HAP-1 (cell line): ENCODE measurements around the gene BPIFB2.
"Not testable (repeated sequence)": the region's sequence is repeated elsewhere in the genome, so short reads cannot be mapped to it uniquely, and the experiment has no call there.

Experiments
- DNase-seq, 2 experiments: peaks; one replicate each; pipeline ENCODE4 v3.0.0-alpha.2; 2016 to 2020; ENCODE audit warnings: low spot score in 2 of 2
- H3K27me3 ChIP-seq: fragments of 250-450 bp; sonication (Bioruptor Pico); 2 replicates; pipeline ENCODE4 v1.5.1; 2020; ENCODE audit warnings: low read depth, mild to moderate bottlenecking, moderate library complexity
- H3K36me3 ChIP-seq: fragments of 250-450 bp; sonication (Bioruptor Pico); replicated peaks from 2 replicates; pipeline ENCODE4 v1.5.1; 2020; ENCODE audit warnings: mild to moderate bottlenecking
- H3K4me1 ChIP-seq: fragments of 250-450 bp; sonication (Bioruptor Pico); 2 replicates; pipeline ENCODE4 v1.5.1; 2020; ENCODE audit warnings: mild to moderate bottlenecking
- H3K4me3 ChIP-seq: fragments of 250-450 bp; sonication (Bioruptor Pico); 2 replicates; pipeline ENCODE4 v1.5.1; 2020; ENCODE audit warnings: mild to moderate bottlenecking, moderate library complexity
- H3K9me3 ChIP-seq: fragments of 250-450 bp; sonication (Bioruptor Pico); 2 replicates; pipeline ENCODE4 v1.5.1; 2020; ENCODE audit warnings: mild to moderate bottlenecking, moderate library complexity
- in situ Hi-C: fragments of 300-500 bp; cut with MboI; formaldehyde crosslinking; loops from 3 replicates; pipeline ENCODE4 v1.14.3; 2020; ENCODE audit warnings: low sequenced_read_pairs, inconsistent platforms, mixed read lengths

Gene BPIFB2

DNA sequence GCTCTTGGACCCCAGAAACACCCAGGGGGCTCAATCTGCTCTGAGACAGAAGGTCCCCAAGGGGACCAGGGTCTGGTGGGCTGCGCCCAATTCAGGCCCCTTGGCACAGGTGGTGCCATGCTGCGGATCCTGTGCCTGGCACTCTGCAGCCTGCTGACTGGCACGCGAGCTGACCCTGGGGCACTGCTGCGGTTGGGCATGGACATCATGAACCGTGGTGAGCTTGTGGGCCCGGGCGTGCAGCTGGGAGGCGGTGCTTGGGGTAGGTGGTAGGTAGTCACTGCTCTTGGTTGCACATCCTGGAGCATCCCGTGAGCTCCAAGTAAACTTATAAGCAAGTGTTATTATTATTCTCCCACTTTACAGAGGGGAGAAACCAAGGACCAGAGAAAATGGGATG is 24.0 kb downstream of the BPIFB2 start, which contains the start of gene BPIFB6:
BPIFB6 (plus strand) TSS at position 118 of the 400 bp plus-strand sequence; CDS start at position 118, 0 bp downstream.
- H3K4me3 ChIP-seq = no peak within 1 kb of the TSS
- no peaks in the 10 kb centered on the region for H3K9me3 ChIP-seq
- in situ Hi-C loops = no loop called here
- H3K36me3 ChIP-seq = no peaks in the 10 kb centered on the region
- DNase-seq = no peak
- H3K4me1 ChIP-seq = no peaks in the 10 kb centered on the region
- H3K27me3 ChIP-seq = no peaks in the 10 kb centered on the region

- no peaks in the 10 kb centered on the region for H3K4me1 ChIP-seq
- no peak for DNase-seq
- H3K9me3 ChIP-seq = no peaks in the 10 kb centered on the region
- H3K4me3 ChIP-seq = no peak overlapping the region
- H3K36me3 ChIP-seq = no peaks in the 10 kb centered on the region
- in situ Hi-C loops = no loop called here
- no peaks in the 10 kb centered on the region for H3K27me3 ChIP-seq
These were observed 25.1 kb downstream of the BPIFB2 start for GRCh38 chr20:33032555-33032954.

DNA sequence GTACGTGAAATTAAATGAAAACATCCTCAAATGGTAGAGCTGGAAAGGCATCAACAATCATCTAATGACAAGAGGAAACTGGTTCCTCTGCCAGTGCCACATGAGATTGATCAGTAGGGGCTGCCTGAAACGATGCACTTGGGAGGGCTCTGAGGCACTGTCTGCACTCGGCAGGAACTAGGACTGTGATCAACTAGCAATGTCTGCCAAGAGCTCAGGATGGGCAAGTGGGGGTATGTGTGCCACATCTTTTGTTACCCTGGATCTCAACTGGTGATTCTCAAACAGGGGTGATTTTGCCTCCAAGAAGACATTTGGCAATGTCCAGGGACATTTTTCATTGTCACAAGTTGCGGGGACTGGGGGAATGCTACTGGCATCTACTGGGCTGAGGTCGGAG is 25.9 kb downstream of the BPIFB2 start:
- H3K4me1 ChIP-seq = no peaks in the 10 kb centered on the region
- DNase-seq = no peak
- in situ Hi-C loops = no loop called here
- H3K36me3 ChIP-seq = no peaks in the 10 kb centered on the region
- H3K9me3 ChIP-seq = no peaks in the 10 kb centered on the region
- H3K27me3 ChIP-seq = no peaks in the 10 kb centered on the region
- no peak overlapping the region for H3K4me3 ChIP-seq

- in situ Hi-C loops = no loop called here
- Histone ChIP-seq H3K27me3 (no peaks in the 10 kb centered on the region), H3K4me3 (no peak overlapping the region)
These were observed 26.6 kb downstream of the BPIFB2 start for GRCh38 chr20:33034115-33034514.

DNA sequence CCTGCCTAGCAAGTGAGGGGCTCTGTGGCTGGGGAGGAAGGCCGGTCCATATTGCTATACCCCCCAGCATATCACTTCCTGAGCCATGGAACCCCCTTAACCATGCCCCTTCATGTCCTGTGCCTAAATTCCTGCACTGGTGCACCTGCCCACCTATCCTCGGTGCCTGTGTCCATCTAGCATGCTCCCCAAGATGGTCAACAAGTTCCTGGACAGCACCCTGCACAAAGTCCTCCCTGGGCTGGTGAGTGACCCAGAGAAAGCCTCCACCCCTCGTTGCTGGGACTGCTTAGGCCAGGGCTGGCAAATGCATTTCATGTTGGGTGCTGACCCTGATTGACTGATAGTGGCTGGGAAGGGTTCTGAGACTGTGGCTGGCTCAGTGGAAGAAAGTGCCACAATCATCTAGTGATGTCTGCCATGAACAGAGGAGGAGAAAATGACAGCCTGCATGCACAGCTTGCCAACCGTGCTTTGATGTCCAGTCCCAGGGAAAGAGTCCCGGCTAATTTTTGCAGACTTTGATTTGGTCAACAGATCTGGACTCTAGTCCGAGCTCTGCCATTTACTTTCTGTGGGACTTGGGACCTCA is 27.5 kb downstream of the BPIFB2 start:
- Histone ChIP-seq H3K27me3 (no peaks in the 10 kb centered on the region), H3K9me3 (no peaks in the 10 kb centered on the region), H3K4me3 (no peak overlapping the region), H3K36me3 (no peaks in the 10 kb centered on the region), H3K4me1 (no peaks in the 10 kb centered on the region)
- in situ Hi-C loops = no loop called here
- DNase-seq = no peak

More at GRCh38 chr20:33034115-33034514, 26.6 kb downstream of the BPIFB2 start:
- no peaks in the 10 kb centered on the region for H3K9me3 ChIP-seq
- H3K4me1 ChIP-seq = no peaks in the 10 kb centered on the region
- H3K36me3 ChIP-seq = no peaks in the 10 kb centered on the region
- no peak for DNase-seq

GRCh38 chr20:33037456-33037855 is 30.0 kb downstream of the BPIFB2 start:
- no peaks in the 10 kb centered on the region for H3K4me1 ChIP-seq
- DNase-seq = no peak
- in situ Hi-C loops = no loop called here
- H3K4me3 ChIP-seq = no peak overlapping the region
- no peaks in the 10 kb centered on the region for H3K9me3 ChIP-seq
- no peaks in the 10 kb centered on the region for H3K27me3 ChIP-seq
- H3K36me3 ChIP-seq = no peaks in the 10 kb centered on the region

- Histone ChIP-seq H3K9me3 (no peaks in the 10 kb centered on the region), H3K4me3 (no peak overlapping the region), H3K36me3 (no peaks in the 10 kb centered on the region), H3K4me1 (no peaks in the 10 kb centered on the region), H3K27me3 (no peaks in the 10 kb centered on the region)
- in situ Hi-C loops = no loop called here
- no peak for DNase-seq
These were observed 30.7 kb downstream of the BPIFB2 start for GRCh38 chr20:33038243-33038642.

- Histone ChIP-seq H3K27me3 (no peaks in the 10 kb centered on the region), H3K36me3 (no peaks in the 10 kb centered on the region), H3K4me1 (no peaks in the 10 kb centered on the region), H3K9me3 (no peaks in the 10 kb centered on the region; the same call in 1 of the 2 replicates), H3K4me3 (no peak overlapping the region)
- no peak for DNase-seq
- in situ Hi-C loops = loop anchor here (10.0 kb wide), 1 partner anchor 58 kb away; no protein-coding TSS in a partner anchor
These were observed 34.9 kb downstream of the BPIFB2 start for GRCh38 chr20:33042430-33042829.

GRCh38 chr20:33042983-33043730 is 35.7 kb downstream of the BPIFB2 start:
- H3K4me1 ChIP-seq = no peaks in the 10 kb centered on the region
- H3K36me3 ChIP-seq = no peaks in the 10 kb centered on the region
- no peaks in the 10 kb centered on the region; the same call in 1 of the 2 replicates for H3K9me3 ChIP-seq
- H3K4me3 ChIP-seq = no peak overlapping the region
- in situ Hi-C loops = loop anchor here (10.0 kb wide), 1 partner anchor 58 kb away; no protein-coding TSS in a partner anchor
- no peaks in the 10 kb centered on the region for H3K27me3 ChIP-seq
- DNase-seq = no peak

DNA sequence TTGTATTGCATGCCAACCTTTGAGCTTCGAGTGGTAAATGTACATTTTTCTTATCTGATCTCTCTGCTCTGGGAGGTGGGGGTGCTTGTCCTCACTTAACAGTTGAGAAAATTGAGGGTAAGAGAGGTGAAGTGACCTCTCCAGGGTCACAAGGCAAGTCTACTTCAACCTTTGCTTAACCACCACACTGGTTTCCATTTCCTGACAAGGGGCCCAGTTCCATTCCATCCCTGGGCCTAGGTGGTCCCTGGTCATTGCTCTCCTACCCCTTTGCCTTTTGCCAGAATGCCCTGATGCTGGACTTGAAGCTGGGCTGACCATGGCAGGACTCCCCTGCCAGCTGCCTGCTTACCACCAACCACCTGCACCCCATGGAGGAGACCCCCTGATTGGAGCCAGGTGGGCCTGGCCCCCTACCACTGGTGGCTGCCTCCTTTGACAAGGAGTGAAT is 36.3 kb downstream of the BPIFB2 start:
- Histone ChIP-seq H3K27me3 (no peaks in the 10 kb centered on the region), H3K4me1 (no peaks in the 10 kb centered on the region), H3K9me3 (no peaks in the 10 kb centered on the region; the same call in 1 of the 2 replicates), H3K36me3 (no peaks in the 10 kb centered on the region), H3K4me3 (no peak overlapping the region)
- in situ Hi-C loops = loop anchor here (10.0 kb wide), 1 partner anchor 59 kb away; no protein-coding TSS in a partner anchor
- DNase-seq = no peak

GRCh38 chr20:33045129-33045721 is 37.7 kb downstream of the BPIFB2 start:
- not testable (repeated sequence) for H3K27me3 ChIP-seq, H3K9me3 ChIP-seq, H3K4me1 ChIP-seq, H3K36me3 ChIP-seq, H3K4me3 ChIP-seq
- DNase-seq = peak in 1 of 2 experiments; percentile 15
- in situ Hi-C loops = loop anchor here (10.0 kb wide), 1 partner anchor 60 kb away; no protein-coding TSS in a partner anchor

- DNase-seq = no peak
These were observed 38.9 kb downstream of the BPIFB2 start for GRCh38 chr20:33046412-33046811.

GRCh38 chr20:33051333-33051732 is 43.8 kb downstream of the BPIFB2 start:
- no peaks in the 10 kb centered on the region for H3K9me3 ChIP-seq
- in situ Hi-C loops = no loop called here
- no peaks in the 10 kb centered on the region for H3K4me1 ChIP-seq
- H3K27me3 ChIP-seq = no peaks in the 10 kb centered on the region
- DNase-seq = no peak
- H3K36me3 ChIP-seq = no peaks in the 10 kb centered on the region
- no peak overlapping the region for H3K4me3 ChIP-seq

More at GRCh38 chr20:33046412-33046811, 38.9 kb downstream of the BPIFB2 start:
- Histone ChIP-seq H3K36me3 (no peaks in the 10 kb centered on the region), H3K27me3 (no peaks in the 10 kb centered on the region), H3K4me3 (no peak overlapping the region), H3K4me1 (no peaks in the 10 kb centered on the region), H3K9me3 (no peaks in the 10 kb centered on the region; the same call in 1 of the 2 replicates)
- in situ Hi-C loops = loop anchor here (10.0 kb wide), 1 partner anchor 62 kb away; no protein-coding TSS in a partner anchor
